ENCODE data around the gene TCEAL7.
"Not testable (repeated sequence)": the region's sequence is repeated elsewhere in the genome, so short reads cannot be mapped to it uniquely, and the experiment has no call there.

TCEAL7 gene, protein sequence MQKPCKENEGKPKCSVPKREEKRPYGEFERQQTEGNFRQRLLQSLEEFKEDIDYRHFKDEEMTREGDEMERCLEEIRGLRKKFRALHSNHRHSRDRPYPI

DNA sequence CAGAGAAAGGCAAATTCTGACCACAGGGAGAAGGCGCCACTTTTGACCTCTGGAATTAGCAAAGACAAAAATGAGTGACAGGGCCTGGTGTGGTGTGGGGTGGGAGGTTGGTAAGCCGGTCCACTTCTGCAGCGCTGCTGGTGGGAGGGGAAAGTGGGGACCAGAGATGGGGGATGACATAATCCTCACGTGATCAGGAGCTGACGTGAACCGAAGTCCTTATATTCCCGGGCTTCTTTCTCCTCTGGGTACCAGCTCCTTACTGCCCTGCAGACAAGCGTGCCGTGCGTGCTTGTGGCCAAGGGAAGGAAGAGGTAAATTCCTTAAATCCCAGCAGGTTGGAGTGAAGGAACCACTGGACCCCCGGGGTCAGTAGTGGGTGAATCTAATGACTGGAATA is at the start of gene TCEAL7:
Gene TCEAL7 (plus strand): TSS at position 249 of the 400 bp plus-strand sequence. CDS start 1,165 bp downstream, outside the sequence.
- DNase-seq (ENCODE audit: low spot score): peak; percentile 88

DNA sequence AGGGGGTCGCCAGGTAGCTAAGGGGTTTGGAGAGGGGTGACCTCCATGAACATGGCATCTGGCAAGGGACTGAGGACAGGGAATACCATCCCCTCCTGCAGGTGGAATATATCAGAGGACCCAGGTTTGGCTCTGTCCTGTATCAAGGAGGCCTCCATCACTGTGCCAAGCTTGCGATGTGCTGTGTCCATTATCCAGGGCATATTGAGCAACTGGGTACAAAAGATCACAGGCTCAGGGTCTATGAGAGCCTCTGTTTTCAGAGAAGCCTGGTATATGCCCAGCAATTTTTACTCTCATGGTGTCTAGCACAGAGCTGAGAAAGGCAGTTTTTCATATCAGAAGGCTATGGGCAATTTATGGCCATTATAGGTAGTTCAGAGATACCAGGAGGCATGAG is 36.9 kb upstream of the TCEAL7 start:
- no peak for DNase-seq (ENCODE audit: low spot score)

DNA sequence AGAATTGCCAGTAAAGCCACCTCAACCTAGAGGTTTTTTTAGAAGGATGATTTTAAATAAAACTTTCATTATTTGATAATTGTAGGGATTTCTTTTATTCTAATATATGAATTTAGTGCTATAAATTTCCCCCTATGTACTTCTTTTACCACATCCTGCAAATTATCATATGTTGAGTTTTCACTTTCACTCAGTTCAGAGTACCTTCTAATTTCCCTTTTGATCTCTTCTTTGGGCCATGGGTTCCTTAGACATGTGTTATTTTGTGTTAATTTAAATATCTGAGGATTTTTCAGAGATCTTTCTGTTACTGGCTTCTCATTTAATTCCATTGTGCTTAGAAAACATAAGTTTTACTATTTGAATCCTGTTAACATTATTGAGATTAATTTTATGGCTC is 25.3 kb upstream of the TCEAL7 start:
- DNase-seq (ENCODE audit: low spot score): no peak

DNA sequence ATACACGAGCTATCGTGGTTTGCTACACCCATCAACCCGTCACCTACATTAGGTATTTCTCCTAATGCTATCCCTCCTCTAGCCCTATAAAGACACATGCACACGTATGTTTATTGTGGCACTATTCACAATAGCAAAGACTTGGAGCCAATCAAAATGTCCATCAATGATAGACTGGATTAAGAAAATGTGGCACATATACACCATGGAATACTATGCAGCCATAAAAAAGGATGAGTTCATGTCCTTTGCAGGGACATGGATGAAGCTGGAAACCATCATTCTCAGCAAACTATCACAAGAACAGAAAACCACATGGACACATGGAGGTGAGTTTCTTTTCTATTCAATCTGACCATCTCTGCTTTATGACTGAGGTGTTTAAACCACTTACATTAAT is 24.4 kb upstream of the TCEAL7 start:
- not testable (repeated sequence) for DNase-seq (ENCODE audit: low spot score)

GRCh38 chrX:103309860-103310554 is 20.0 kb upstream of the TCEAL7 start:
- no peak for DNase-seq (ENCODE audit: low spot score)

DNA sequence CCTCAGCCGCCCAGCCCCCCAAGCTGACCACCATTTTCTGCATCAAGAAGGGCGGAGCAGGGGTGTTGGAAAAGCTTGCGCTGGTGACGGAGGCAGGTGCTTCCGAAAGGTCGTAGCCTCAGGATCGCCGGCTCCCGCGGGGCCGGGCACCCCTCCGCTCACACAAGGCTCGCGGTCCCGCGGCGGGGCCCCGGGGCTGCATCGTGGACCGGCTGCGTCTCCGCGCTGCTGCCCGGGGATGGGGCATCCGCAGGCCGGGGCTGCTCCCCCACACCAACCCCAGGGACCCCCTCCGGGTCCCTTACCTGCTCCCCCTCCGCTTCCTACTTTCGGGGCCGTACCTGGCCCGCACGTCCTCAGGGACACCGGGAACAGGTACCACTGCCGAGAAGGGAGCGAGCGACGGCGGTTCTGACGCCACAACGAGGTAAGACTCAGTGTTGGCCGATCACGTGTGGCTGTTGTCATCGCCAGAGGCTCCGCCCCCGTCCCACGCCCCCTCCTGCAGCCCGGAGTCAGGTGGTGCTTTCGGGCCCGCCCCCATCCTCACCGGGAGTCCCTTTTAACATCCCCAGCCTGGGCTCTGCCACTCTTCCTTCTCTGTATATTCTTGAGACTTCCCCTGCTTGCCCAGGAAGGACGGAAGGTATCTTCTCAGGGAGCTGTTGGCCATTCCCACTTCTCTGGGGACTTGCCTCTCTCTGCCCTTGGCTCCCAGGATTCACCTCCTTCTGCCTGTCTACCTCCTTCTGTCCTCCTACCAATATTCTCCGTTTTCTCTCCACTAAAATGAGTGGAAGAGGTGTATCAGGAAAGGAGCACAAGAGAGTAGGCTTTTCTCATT is 19.3 kb upstream of the TCEAL7 start, which contains the start of gene BEX2:
Gene BEX2 (minus strand): TSS at position 436 of the 844 bp plus-strand sequence. CDS start 1,014 bp downstream, outside the sequence.
- peak; percentile 81 for DNase-seq (ENCODE audit: low spot score)

DNA sequence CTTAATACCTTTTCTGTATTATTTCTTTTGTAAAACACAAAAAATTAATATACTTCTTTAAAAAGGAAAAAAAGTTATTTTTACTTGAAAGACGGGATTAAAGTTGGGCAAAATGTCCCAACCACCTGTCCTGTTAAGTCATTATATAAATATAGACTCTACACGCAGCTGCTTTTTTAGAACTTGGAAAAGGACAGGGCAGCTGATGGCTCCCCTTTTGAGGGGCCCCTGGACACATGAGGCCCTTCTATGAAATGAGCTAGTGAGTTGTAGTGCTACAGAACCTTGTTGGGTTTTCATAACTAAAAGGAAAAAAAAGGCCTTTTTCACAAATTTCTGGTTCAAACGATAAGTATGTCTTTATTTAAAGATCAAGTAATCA is 18.6 kb upstream of the TCEAL7 start:
- no peak for DNase-seq (ENCODE audit: low spot score)

DNA sequence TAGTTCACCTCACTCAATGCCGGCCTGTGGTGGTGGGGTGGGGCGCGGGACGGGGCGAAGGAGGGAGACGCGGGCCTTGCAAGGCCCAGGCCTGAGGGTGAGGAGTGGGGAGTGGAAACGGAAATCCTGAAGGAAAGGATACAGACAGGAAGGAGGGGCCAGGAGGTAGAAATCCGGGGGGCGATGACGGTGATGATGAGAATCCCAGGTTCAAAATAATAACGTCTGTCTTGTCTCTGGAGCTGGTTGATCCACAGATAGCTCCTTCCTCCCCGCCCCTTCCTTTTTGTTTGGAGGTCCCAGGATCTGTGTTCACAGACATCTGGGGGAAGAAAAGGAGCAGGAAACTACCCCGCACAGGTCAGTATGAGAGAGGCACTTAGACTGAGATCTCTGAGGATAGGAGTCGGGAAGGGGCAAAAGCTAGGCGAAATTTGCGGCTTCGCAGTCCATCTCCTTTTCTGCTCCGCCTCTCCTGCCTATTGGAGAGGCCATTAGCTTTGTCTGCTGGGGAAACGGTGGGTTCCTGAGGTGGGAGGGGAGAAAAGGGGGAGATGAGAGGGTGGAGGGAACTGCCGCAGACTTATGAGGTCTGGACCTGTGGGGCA is 746 bp downstream of the TCEAL7 start:
- DNase-seq (ENCODE audit: low spot score): no peak

DNA sequence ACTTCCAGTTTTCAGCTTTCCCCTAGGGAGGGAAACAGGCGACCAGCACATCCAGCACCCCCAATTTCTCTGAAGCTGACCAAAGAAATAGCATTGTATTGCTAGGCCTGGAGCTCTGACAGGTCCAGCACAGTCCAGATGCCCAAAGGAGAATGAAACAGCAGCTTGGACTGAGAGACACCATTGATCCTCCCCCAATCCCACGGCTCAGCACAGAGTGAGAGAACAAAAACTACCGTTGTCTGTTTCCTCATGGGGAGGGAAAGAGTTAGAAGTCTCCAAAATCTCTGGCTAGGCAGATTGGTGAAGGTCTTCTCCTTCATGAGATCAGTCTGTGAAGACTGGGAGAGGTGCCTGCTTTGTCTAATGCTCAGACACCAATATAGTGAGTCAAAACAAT is 8.6 kb downstream of the TCEAL7 start:
- DNase-seq (ENCODE audit: low spot score): peak; percentile 79

- DNase-seq (ENCODE audit: low spot score): no peak
Observed at GRCh38 chrX:103343105-103343504, 13.1 kb downstream of the TCEAL7 start.

DNA sequence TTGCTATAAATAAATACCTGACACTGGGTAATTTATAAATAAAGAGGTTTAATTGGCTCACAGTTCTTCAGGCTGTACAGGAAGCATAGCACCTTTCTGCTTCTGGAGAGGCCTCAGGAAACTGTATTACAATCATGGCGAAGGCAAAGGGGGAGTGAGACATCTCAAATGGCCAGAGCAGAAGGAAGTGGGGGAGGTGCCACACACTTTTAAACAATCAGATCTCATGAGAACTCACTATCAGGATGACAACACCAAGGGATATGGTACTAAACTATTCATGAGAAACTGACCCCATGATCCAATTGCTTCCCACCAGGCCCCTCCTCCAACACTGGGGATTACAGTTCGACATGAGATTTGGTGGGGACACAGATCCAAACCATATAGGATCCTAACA is 14.6 kb downstream of the TCEAL7 start:
- no peak for DNase-seq (ENCODE audit: low spot score)

DNA sequence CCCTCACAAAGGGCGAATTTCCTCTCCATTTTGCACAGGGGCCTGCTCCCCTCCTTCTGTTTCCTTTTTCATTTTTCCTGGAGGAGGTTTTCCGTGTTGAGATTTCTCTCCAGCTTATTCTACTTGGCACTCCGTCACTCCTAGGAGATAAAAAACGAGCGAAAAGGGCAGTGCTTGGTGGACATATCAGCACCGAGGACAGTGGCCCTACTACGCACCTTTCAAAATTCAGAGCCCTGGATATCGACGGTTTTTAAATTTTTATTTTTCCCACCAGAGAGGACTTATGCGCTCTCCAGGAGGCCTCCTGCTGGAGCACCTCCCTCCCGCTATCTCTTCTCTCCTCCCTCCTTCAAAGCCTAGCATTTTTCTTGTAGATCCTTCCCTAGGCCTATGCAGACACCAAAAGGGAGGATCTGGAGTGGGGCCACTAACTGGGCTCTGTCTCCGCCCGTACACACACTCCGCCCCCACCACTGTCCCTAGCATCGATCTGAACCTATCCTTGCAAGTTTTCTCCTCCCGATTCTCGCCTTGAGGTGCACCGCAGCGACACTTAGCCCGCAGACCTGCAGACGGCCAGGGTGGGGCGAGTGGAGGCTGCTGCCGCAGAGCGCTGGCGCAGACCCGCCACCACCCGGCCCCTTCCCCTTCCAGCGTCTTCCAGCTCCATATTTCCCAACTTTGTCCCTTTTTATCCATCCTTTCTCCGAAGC is 17.8 kb downstream of the TCEAL7 start:
- DNase-seq (ENCODE audit: low spot score): no peak

DNA sequence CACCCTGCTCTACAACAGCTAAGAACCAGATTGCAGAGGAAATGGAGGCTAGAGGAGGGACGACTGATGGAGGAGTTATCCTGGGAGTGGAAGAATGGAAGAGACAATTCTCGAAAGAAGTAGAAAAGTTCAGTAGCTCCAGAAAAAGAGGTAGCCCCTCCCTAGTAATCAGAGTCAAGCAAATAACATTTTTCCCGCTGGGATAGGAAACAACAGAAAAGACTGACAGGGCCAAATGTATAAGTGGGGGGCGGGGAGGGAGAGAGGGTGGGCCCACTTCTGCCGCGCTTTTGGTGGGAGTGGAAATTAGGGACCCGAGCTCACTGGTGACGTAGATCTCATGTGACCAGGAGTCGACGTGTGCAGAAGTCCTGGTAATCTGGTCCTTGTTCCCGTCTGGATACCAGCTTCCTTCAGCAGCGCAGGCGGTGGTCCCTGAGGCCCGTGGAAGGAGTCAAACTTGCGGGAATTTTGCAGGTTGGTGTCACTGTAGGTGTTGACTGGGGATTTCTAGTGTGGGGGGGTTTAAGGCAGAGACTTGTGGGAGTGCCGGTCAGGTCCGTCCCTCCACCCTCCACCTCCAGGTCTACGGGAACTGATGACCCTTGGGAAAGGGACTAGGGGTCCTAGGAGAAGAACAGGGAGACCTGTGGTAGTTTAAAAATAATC is 26.2 kb downstream of the TCEAL7 start, which contains the start of gene TCEAL9:
Gene TCEAL9 (plus strand): TSS at position 377 of the 669 bp plus-strand sequence. CDS start 1,179 bp downstream, outside the sequence.
- no peak for DNase-seq (ENCODE audit: low spot score)

- DNase-seq (ENCODE audit: low spot score): no peak
Observed at GRCh38 chrX:103356858-103357257, 26.8 kb downstream of the TCEAL7 start.

DNA sequence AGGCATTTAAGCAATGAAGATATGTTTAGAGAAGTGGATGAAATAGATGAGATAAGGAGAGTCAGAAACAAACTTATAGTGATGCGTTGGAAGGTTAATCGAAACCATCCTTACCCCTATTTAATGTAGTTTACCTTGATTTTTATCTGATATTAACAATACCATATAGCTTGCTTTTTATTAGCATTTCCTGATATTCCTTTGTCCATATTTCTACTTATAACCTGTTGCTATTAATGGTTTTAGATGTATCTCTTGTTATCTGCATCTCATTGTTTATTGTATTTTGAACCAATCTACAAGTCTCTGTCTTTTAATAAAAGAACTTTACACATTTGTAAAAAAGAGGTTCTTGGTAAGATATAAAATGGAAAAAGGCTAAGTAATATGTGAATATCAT is 27.8 kb downstream of the TCEAL7 start:
- DNase-seq (ENCODE audit: low spot score): no peak

- not testable (repeated sequence) for DNase-seq (ENCODE audit: low spot score)
Observed at GRCh38 chrX:103359605-103360004, 29.6 kb downstream of the TCEAL7 start.

GRCh38 chrX:103360092-103360491 is 30.1 kb downstream of the TCEAL7 start:
- no peak for DNase-seq (ENCODE audit: low spot score)

- DNase-seq (ENCODE audit: low spot score): no peak
Observed at GRCh38 chrX:103360916-103361315, 30.9 kb downstream of the TCEAL7 start.

DNA sequence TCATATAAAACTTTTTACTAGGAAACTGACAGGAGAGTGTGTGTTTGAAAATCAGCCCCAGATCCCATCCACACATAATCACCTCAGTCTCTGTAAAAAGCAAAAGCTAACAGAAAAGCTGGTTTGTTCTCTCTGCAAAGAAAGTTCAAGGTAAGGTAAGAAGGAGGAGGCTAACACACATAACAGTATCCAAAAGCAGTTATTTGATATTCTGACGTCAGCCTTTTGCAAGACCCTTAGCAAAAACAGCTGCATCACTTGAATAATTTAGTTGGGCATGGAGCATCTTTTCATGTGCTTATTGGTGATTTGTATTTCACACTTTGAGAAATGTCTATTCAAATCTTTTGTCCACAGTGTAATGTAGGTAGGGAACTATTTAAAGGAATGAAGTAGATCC is 31.8 kb downstream of the TCEAL7 start:
- DNase-seq (ENCODE audit: low spot score): no peak

GRCh38 chrX:103362474-103362873 is 32.4 kb downstream of the TCEAL7 start:
- no peak for DNase-seq (ENCODE audit: low spot score)

DNA sequence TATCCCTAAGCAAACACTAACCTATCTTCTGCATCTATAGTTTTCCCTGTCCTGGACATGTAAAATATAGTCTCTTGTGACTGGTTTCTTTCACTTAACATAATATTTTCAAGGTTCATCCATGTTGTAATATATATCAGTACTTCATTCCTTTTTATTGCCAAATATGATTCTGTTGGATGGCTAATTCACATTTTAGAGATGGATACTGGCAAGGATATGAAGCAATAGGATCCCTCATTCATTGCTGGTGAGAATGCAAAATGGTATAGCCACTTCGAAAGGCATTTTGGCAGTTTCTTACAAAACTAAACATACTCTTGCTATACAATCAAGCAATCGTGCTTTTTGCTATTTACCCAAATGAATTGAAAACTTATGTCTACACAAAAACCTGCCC is 33.0 kb downstream of the TCEAL7 start:
- DNase-seq (ENCODE audit: low spot score): no peak
